Measurements from ENCODE around the gene LHPP.
"Not testable (repeated sequence)": the region's sequence is repeated elsewhere in the genome, so short reads cannot be mapped to it uniquely, and the experiment has no call there.

The LHPP gene, protein sequence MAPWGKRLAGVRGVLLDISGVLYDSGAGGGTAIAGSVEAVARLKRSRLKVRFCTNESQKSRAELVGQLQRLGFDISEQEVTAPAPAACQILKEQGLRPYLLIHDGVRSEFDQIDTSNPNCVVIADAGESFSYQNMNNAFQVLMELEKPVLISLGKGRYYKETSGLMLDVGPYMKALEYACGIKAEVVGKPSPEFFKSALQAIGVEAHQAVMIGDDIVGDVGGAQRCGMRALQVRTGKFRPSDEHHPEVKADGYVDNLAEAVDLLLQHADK

GRCh38 chr10:124461642-124462347 lies at the start of gene LHPP:
Gene LHPP, plus strand, starts transcription at chr10:124461823. Its CDS starts 40 bp downstream, at chr10:124461863.
- DNase-seq = no peak

GRCh38 chr10:124414076-124414475 lies 47.5 kb upstream of the LHPP start:
- no peak for DNase-seq

GRCh38 chr10:124415210-124415609 lies 46.4 kb upstream of the LHPP start:
- DNase-seq = no peak

- no peak for DNase-seq
These were observed 44.9 kb upstream of the LHPP start for GRCh38 chr10:124416733-124417132.

- DNase-seq = no peak
These were observed 43.5 kb upstream of the LHPP start for GRCh38 chr10:124417895-124418725.

GRCh38 chr10:124418726-124419501 lies 42.7 kb upstream of the LHPP start, which contains the start of gene OAT:
Gene OAT, minus strand, starts transcription at chr10:124418923. Its CDS starts 6,752 bp downstream, at chr10:124412171.
- peak; percentile 79 for DNase-seq

GRCh38 chr10:124419635-124420034 lies 42.0 kb upstream of the LHPP start:
- DNase-seq = no peak

GRCh38 chr10:124420254-124420653 lies 41.4 kb upstream of the LHPP start:
- no peak for DNase-seq

DNA sequence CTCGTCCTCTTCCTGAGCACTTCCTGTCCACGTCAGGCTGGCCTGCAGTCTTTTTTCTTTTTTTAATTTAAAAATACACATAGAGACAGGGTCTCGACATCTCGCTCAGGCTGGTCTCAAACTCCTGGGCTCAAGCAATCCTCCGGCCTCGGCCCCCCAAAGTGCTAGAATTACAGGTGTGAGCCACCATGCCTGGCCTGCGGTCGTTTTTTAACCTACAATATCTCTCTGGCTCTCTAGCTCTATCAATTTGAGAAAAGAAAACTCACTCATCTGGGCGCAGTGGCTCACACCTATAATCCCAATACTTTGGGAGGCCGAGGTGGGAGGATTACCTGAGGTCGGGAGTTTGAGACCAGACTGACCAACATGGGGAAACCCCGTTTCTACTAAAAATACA lies 38.9 kb upstream of the LHPP start:
- no peak for DNase-seq

DNA sequence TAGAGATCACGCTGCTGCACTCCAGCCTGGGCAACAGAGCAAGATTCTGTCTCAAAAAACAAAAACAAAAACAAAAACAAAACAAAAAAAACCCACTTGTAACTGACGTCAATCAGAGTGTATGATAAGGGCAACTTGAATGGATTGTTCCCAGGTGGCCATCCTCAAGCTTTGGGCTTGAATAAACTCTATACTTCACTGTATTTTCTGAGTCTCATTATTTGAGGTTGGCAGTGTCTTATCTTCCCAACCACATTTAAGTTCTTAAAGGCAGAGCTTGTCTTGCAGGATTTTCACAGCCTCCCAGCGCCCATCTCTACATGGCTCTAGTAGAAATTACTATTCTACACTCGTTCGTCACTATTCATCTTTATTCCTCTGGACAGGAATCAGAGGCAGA lies 37.8 kb upstream of the LHPP start:
- no peak for DNase-seq

- DNase-seq = no peak
These were observed 36.2 kb upstream of the LHPP start for GRCh38 chr10:124425227-124425962.

DNA sequence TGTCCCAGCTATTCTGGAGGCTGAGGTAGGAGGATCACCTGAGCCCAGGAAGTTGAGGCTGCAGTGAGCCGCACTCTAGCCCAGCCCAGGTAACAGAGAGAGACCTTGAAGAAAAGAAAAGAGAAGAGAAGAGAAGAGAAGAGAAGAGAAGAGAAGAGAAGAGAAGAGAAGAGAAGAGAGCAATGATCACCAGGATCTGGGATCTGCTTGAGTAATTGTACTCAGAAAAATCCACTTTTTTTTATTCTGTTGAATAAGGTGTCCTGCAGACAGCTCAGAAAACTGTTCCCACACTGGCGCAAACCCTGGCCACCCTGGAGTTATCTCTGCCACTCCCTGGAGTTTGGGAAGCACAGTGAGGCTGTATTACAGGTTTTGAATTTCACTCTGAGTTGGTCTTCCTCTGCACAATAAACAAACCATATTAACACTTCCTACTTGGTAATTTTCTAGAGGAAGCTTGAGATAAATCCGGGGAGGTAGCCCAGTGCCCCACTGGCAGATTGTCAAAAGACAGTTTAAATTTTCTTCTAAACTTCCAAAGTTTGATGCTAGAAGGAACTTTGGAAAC lies 33.3 kb upstream of the LHPP start:
- DNase-seq = no peak

GRCh38 chr10:124429576-124429975 lies 32.0 kb upstream of the LHPP start:
- DNase-seq = no peak

DNA sequence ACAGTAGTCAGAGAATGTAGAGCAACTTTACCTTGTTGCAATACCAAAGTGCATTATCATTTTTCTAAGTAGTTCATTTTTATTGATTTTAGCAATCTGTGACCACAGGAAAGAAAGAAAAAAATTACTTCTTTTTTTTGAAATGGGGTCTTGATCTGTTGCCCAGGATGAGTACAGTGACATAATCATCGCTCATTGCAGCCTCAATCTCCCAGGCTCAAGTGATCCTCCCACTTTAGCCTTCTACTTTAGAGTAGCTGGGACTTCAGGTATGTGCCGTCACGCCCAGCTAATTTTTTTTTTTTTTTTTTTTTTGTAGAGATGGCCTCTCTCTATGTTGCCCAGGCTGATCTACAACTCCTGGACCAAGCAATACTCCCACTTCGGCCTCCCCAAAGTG lies 31.5 kb upstream of the LHPP start:
- no peak for DNase-seq

DNA sequence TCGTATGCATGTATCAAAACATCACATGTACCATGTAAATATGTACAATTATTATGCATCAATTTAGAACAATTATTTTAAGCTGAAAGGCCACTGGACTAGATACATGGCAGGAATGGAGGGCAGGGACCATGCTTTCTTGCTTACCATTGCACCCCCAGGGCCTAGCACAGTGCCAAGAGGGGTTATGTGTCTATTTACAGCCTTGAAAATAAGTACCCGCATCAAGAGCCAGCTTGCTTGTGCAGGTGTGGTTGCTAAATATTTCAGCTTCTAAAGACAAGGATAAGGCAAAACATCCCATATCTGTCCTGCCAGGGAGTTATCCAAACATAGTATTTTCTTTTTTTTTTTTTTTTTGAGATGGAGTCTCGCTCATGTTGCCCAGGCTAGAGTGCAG lies 28.2 kb upstream of the LHPP start:
- DNase-seq = no peak

DNA sequence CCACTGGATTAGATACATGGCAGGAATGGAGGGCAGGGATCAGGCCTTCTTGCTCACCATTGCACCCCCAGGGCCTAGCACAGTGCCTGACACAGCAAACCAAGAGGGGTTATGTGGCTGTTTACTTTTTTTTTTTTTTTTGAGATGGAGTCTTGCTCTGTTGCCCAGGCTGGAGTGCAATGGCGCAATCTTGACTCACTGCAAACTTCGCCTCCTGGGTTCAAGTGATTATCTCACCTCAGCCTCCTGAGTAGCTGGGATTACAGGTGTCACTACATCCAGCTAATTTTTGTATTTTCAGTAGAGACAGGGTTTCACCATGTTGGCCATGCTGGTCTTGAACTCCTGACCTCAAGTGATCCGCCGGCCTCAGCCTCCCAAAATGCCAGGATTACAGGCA lies 25.9 kb upstream of the LHPP start:
- DNase-seq = not testable (repeated sequence)

- no peak for DNase-seq
These were observed 25.4 kb upstream of the LHPP start for GRCh38 chr10:124436191-124436638.

- DNase-seq = not testable (repeated sequence)
These were observed 19.9 kb upstream of the LHPP start for GRCh38 chr10:124441694-124442093.

GRCh38 chr10:124446830-124447750 lies 14.5 kb upstream of the LHPP start:
- no peak for DNase-seq

- DNase-seq = no peak
These were observed 13.7 kb upstream of the LHPP start for GRCh38 chr10:124447751-124448466.

Measured in DMS 273 treated with DMSO at 0.1 percent for 48 hours (cell line).